HG03342 (cell line): Measurements from ENCODE around the gene MANEA.
"Not testable (repeated sequence)": the region's sequence is repeated elsewhere in the genome, so short reads cannot be mapped to it uniquely, and the experiment has no call there.

Experiments
- ATAC-seq: cut with Tn5 transposase; IDR thresholded peaks from one replicate; pipeline ENCODE4 v1.9.1; 2021; ENCODE audit warnings: mild to moderate bottlenecking, moderate library complexity; ENCODE audit not compliant: unreplicated experiment

Gene MANEA

GRCh38 chr6:95584226-95584625 is 6.9 kb downstream of the MANEA start:
- ATAC-seq = not testable (repeated sequence)

- no peak for ATAC-seq
These were observed 10.7 kb downstream of the MANEA start for GRCh38 chr6:95587989-95588388.

GRCh38 chr6:95589067-95589466 is 11.7 kb downstream of the MANEA start:
- no peak for ATAC-seq

GRCh38 chr6:95589826-95590570 is 12.7 kb downstream of the MANEA start:
- no peak for ATAC-seq

GRCh38 chr6:95593025-95593424 is 15.7 kb downstream of the MANEA start:
- ATAC-seq = no peak

GRCh38 chr6:95596021-95596420 is 18.7 kb downstream of the MANEA start:
- ATAC-seq = no peak

- no peak for ATAC-seq
These were observed 22.4 kb downstream of the MANEA start for GRCh38 chr6:95599706-95600105.

GRCh38 chr6:95601133-95601532 is 23.8 kb downstream of the MANEA start:
- no peak for ATAC-seq

- no peak for ATAC-seq
These were observed 36.8 kb downstream of the MANEA start for GRCh38 chr6:95614094-95614493.

GRCh38 chr6:95629551-95629950 is 52.2 kb downstream of the MANEA start:
- ATAC-seq = no peak

- no peak for ATAC-seq
These were observed 59.5 kb downstream of the MANEA start for GRCh38 chr6:95636552-95637431.

- ATAC-seq = no peak
These were observed 71.3 kb downstream of the MANEA start for GRCh38 chr6:95648636-95649035.

GRCh38 chr6:95649451-95649850 is 72.1 kb downstream of the MANEA start:
- ATAC-seq = no peak

- ATAC-seq = no peak
These were observed 76.8 kb downstream of the MANEA start for GRCh38 chr6:95654176-95654575.

GRCh38 chr6:95658886-95659285 is 81.6 kb downstream of the MANEA start:
- ATAC-seq = no peak
